A549 treated with Mapracorat at 1 μM for 4 hours (cell line): ENCODE data around the gene RACGAP1. TPM values are rescaled to one million over a fixed set of nuclear protein-coding genes. Genes with fewer than 3 reads are reported as not detected.

Experiments used
- total RNA-seq: library from RNA; stranded (reverse); fragments of 200-300 nt; extraction: Qiagen RNA extraction; gene quantifications from 5 replicates; pipeline ENCODE4 v1.2.3, GENCODE V29; 2022

The RACGAP1 gene
- total RNA-seq = 70.3 to 82.6 TPM (median 78.4 TPM) in 5 replicates

GRCh38 chr12:50025187-50026059 lies at the start of gene RACGAP1:
RACGAP1 (minus strand) TSS chr12:50025494; CDS start chr12:50016715, 8,779 bp downstream.

GRCh38 chr12:50057000-50057841 lies 31.9 kb upstream of the RACGAP1 start, which contains the start of gene ASIC1:
ASIC1 (plus strand) TSS chr12:50057596; CDS start chr12:50058767, 1,171 bp downstream.

DNA sequence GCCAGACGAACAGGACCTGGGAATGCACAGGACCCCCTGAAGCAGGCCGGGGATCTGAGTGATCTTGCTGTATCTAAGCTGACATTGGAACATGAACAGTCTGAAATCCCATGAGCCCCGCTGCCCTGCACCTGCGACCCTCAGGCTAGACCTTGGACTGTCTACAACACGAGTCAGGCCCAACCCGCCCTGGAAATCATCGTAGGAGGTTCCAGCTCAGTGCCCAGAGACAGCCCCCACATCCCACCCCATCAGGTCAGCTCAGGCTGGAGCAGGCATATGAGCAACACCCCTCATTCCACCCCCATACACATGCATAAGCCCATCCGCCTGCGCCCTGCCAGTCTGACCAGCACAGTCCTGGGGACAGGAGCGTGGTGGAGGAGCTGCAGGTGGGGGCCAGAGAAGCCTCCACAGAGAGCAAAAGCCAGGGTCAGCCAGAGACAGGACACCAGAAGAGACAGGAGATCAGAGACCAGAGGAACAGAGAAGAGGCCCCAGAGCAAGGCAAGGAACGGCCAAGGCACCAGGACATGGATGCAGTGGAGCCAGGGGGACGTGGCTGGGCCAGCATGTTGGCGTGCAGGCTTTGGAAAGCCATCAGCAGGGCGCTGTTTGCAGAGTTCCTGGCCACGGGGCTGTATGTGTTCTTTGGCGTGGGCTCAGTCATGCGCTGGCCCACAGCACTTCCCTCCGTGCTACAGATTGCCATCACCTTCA lies 52.5 kb downstream of the RACGAP1 start, which contains the start of gene AQP6:
Gene AQP6 (plus strand): TSS at position 307 of the 720 bp plus-strand sequence. CDS start 227 bp downstream, at position 534.

GRCh38 chr12:49961111-49961922 lies 64.0 kb downstream of the RACGAP1 start, which contains the start of gene AQP5:
AQP5 (plus strand) TSS chr12:49961872; CDS start chr12:49962018, 146 bp downstream.

DNA sequence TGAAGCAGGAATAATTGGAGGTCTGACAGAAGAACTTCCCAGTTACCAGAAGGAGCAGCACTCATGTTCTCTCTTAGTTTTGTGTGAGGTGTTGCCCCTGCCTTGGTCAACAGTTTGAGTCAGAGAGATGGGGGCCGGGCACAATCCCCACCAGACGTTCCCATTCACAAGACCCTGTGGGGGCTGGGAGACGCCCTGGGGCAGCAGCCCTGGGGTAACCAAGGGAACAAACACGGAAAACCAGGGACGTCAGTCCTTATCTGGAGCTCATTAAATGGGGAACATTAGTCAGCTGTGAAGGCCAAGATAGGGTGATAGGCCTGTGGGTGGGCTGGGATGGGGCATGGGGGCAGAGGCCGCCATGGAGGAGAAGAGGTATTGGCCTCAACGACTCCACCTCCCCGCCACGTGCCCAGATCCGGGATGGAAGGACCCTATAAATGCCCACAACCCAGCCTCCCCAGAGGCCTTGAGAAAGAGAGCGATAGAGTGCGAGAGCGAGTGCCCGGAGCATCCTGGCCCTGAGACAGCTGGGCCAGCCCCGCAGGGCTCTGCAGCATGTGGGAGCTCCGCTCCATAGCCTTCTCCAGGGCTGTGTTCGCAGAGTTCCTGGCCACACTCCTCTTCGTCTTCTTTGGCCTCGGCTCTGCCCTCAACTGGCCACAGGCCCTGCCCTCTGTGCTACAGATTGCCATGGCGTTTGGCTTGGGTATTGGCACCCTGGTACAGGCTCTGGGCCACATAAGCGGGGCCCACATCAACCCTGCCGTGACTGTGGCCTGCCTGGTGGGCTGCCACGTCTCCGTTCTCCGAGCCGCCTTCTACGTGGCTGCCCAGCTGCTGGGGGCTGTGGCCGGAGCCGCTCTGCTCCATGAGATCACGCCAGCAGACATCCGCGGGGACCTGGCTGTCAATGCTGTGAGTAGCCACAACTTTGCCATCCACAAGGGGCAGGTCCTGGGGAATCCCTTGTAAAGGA lies 74.7 kb downstream of the RACGAP1 start, which contains the start of gene AQP2:
Gene AQP2 (plus strand): TSS at position 465 of the 979 bp plus-strand sequence. CDS start 94 bp downstream, at position 559.

Other genes starting within 250 kb of the RACGAP1 start
- 6.6 to 9.3 TPM (median 8.5 TPM) in 5 replicates for gene NCKAP5L, start 197.1 kb downstream of the RACGAP1 start, total RNA-seq
- gene BCDIN3D, start 182.4 kb downstream of the RACGAP1 start, total RNA-seq = 3.7 to 4.3 TPM (median 4.0 TPM) in 5 replicates
- not detected in 5 replicates for gene FAIM2, start 121.6 kb downstream of the RACGAP1 start, total RNA-seq
- gene AQP2, start 74.8 kb downstream of the RACGAP1 start, total RNA-seq = not detected in 5 replicates
- not detected in 5 replicates for gene AQP5, start 63.6 kb downstream of the RACGAP1 start, total RNA-seq
- gene AQP6, start 52.5 kb downstream of the RACGAP1 start, total RNA-seq = 0.11 TPM in 1 of 5 replicates, not detected in the others
- 5.0 to 6.3 TPM (median 5.3 TPM) in 5 replicates for gene ASIC1, start 32.1 kb upstream of the RACGAP1 start, total RNA-seq
- gene SMARCD1, start 59.8 kb upstream of the RACGAP1 start, total RNA-seq = 63.3 to 72.2 TPM (median 65.3 TPM) in 5 replicates
- 0.14 to 0.30 TPM (median 0.18 TPM) in 5 replicates for gene GPD1, start 78.5 kb upstream of the RACGAP1 start, total RNA-seq
- 70.9 to 74.5 TPM (median 72.4 TPM) in 5 replicates for gene COX14, start 86.7 kb upstream of the RACGAP1 start, total RNA-seq
- gene CERS5, start 141.9 kb upstream of the RACGAP1 start, total RNA-seq = 26.7 to 28.9 TPM (median 27.7 TPM) in 5 replicates